H1 (cell line): ENCODE results near the gene GSTT2.
"Not testable (repeated sequence)": the region's sequence is repeated elsewhere in the genome, so short reads cannot be mapped to it uniquely, and the experiment has no call there.

Source experiments
- CBX5 ChIP-seq: fragments of 300-800, 300-1000 bp; sonication (generic); IDR thresholded peaks from 2 replicates; pipeline ENCODE4 v1.7.1; 2016; ENCODE audit warnings: antibody characterized with exemption, low read length, low read depth
- FOSL1 ChIP-seq: IDR thresholded peaks from 2 replicates; pipeline ENCODE4 v1.6.1; 2011; ENCODE audit warnings: mild to moderate bottlenecking, low read depth, low read length, moderate library complexity; ENCODE audit not compliant: insufficient read depth
- JUN ChIP-seq: IDR thresholded peaks from 2 replicates; pipeline ENCODE4 v1.6.1; 2011; ENCODE audit warnings: low read depth, mild to moderate bottlenecking, improper control_type of control experiment, low read length
- PHF8 ChIP-seq: fragments of 200-600 bp; sonication (generic); conservative IDR thresholded peaks from 2 replicates; pipeline ENCODE4 v1.7.1; 2012; ENCODE audit warnings: low read depth, mild to moderate bottlenecking, inconsistent platforms, low read length, moderate library complexity
- POLR2A ChIP-seq, 2 experiments: IDR thresholded peaks; 1 replicate in 1 of 2; 2 replicates in 1 of 2; pipeline ENCODE4 v1.6.1; 2011; ENCODE audit warnings: low read depth in 2 of 2, low read length in 2 of 2, mild to moderate bottlenecking in 2 of 2; ENCODE audit errors: control extremely low read depth in 1 of 2
- POLR2AphosphoS5 ChIP-seq: IDR thresholded peaks from 2 replicates; pipeline ENCODE4 v1.6.1; 2011; ENCODE audit warnings: low read depth, low read length
- RAD21 ChIP-seq, 2 experiments: IDR thresholded peaks in 1 of 2; conservative IDR thresholded peaks in 1 of 2; 2 replicates each; pipeline ENCODE4 v1.6.1; 2011; ENCODE audit warnings: low read depth in 2 of 2, low read length in 2 of 2, improper control_type of control experiment in 1 of 2, inconsistent platforms in 1 of 2, mild to moderate bottlenecking in 1 of 2, moderate library complexity in 1 of 2
- SIRT6 ChIP-seq: IDR thresholded peaks from one replicate; pipeline ENCODE4 v1.7.1; 2012; ENCODE audit warnings: low read length, inconsistent platforms
- TF ChIP-seq, protein P1 (sequence below), 3 experiments: IDR thresholded peaks; 1 replicate in 2 of 3; 2 replicates in 1 of 3; pipeline versions ENCODE4 v1.5.1 to v1.6.1; 2011; ENCODE audit warnings: low read length in 3 of 3, mild to moderate bottlenecking in 3 of 3, inconsistent platforms in 2 of 3, low read depth in 1 of 3, moderate library complexity in 1 of 3; ENCODE audit not compliant: insufficient read depth in 1 of 3; ENCODE audit errors: control extremely low read depth in 1 of 3

DNA sequence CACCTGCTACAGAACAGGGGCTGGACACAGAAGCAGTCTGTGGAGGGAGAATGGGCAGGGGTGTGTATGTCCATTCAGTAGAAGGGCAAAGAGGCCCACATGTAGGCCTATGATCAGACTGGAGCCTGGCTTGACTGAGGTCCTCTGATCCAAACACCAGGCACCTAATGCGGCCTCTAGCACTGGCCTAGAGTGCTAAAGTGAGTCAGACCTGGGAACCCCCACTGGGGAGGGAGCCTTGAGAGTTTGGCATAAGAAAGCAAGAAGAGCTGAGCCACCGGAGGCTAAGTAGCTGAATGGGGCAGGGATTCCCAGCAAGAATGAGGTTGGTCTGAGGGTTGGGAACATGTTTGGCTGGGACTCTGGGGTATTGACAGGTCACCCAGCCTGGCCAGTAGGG, 28.6 kb upstream of the GSTT2 start:
- TF ChIP-seq POLR2A (IDR thresholded peaks at IDR 0.05; ENCODE audit: control extremely low read depth in 1 of 2, low read depth in 2 of 2, low read length in 2 of 2); RAD21 (IDR thresholded peaks at IDR 0.05 in 1 of 2, conservative IDR thresholded peaks at IDR 0.05 in 1 of 2; ENCODE audit: low read depth in 2 of 2, low read length in 2 of 2); CBX5; SIRT6; FOSL1; JUN; PHF8; POLR2AphosphoS5: not testable (repeated sequence)
- TF ChIP-seq, protein P1, sequence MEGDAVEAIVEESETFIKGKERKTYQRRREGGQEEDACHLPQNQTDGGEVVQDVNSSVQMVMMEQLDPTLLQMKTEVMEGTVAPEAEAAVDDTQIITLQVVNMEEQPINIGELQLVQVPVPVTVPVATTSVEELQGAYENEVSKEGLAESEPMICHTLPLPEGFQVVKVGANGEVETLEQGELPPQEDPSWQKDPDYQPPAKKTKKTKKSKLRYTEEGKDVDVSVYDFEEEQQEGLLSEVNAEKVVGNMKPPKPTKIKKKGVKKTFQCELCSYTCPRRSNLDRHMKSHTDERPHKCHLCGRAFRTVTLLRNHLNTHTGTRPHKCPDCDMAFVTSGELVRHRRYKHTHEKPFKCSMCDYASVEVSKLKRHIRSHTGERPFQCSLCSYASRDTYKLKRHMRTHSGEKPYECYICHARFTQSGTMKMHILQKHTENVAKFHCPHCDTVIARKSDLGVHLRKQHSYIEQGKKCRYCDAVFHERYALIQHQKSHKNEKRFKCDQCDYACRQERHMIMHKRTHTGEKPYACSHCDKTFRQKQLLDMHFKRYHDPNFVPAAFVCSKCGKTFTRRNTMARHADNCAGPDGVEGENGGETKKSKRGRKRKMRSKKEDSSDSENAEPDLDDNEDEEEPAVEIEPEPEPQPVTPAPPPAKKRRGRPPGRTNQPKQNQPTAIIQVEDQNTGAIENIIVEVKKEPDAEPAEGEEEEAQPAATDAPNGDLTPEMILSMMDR (IDR thresholded peaks at IDR 0.05; ENCODE audit: control extremely low read depth in 1 of 3, insufficient read depth in 1 of 3, low read depth in 1 of 3, low read length in 3 of 3): not testable (repeated sequence)
